Stimulated activated CD8-positive, alpha-beta memory T cell treated with anti-CD3 and anti-CD28 coated beads, Interleukin-4, amount 100 ng/mL, for 1 hour (primary cell): ENCODE results near the gene GNAI1.

ENCODE experiments used
- DNase-seq, 2 donors: peaks; one replicate each; pipeline ENCODE4 v3.0.0-alpha.2; 2020; ENCODE audit warnings: low read depth in 2 of 2, low spot score in 1 of 2

GNAI1 gene

GRCh38 chr7:80132594-80132993 lies 2.0 kb upstream of the GNAI1 start:
- DNase-seq: no peak

GRCh38 chr7:80133361-80134114 lies 1.1 kb upstream of the GNAI1 start:
- DNase-seq: no peak

GRCh38 chr7:80134115-80134535 lies 506 bp upstream of the GNAI1 start:
- DNase-seq: no peak

- no peak for DNase-seq
Observed at GRCh38 chr7:80135309-80136104, 876 bp downstream of the GNAI1 start.

- no peak for DNase-seq
Observed at GRCh38 chr7:80136261-80137055, 1.8 kb downstream of the GNAI1 start.

- no peak for DNase-seq
Observed at GRCh38 chr7:80137410-80137809, 2.8 kb downstream of the GNAI1 start.

GRCh38 chr7:80139236-80139635 lies 4.6 kb downstream of the GNAI1 start:
- DNase-seq: no peak

- DNase-seq: no peak
Observed at GRCh38 chr7:80140388-80140787, 5.8 kb downstream of the GNAI1 start.

GRCh38 chr7:80141376-80141775 lies 6.7 kb downstream of the GNAI1 start:
- DNase-seq: no peak

GRCh38 chr7:80142853-80143580 lies 8.4 kb downstream of the GNAI1 start:
- no peak for DNase-seq

GRCh38 chr7:80145780-80146422 lies 11.3 kb downstream of the GNAI1 start:
- no peak for DNase-seq

GRCh38 chr7:80146545-80147182 lies 12.0 kb downstream of the GNAI1 start:
- DNase-seq: no peak

GRCh38 chr7:80147543-80148391 lies 13.1 kb downstream of the GNAI1 start:
- DNase-seq: no peak

GRCh38 chr7:80150611-80151273 lies 16.1 kb downstream of the GNAI1 start:
- no peak for DNase-seq

- no peak for DNase-seq
Observed at GRCh38 chr7:80151274-80151665, 16.6 kb downstream of the GNAI1 start.

- DNase-seq: no peak
Observed at GRCh38 chr7:80153446-80153845, 18.8 kb downstream of the GNAI1 start.

- no peak for DNase-seq
Observed at GRCh38 chr7:80154656-80155333, 20.2 kb downstream of the GNAI1 start.

- no peak for DNase-seq
Observed at GRCh38 chr7:80155374-80155773, 20.7 kb downstream of the GNAI1 start.
